ENCODE measurements around the gene SBF2. TPM values are rescaled to one million over a fixed set of nuclear protein-coding genes. Genes with fewer than 3 reads are reported as not detected.

SBF2 gene
- total and polyA plus RNA-seq, 2 of the 13 experiments (the other 11 are each of a cell fraction or from before 2014, with no cell fraction given): 24.0 to 45.8 TPM

DNA sequence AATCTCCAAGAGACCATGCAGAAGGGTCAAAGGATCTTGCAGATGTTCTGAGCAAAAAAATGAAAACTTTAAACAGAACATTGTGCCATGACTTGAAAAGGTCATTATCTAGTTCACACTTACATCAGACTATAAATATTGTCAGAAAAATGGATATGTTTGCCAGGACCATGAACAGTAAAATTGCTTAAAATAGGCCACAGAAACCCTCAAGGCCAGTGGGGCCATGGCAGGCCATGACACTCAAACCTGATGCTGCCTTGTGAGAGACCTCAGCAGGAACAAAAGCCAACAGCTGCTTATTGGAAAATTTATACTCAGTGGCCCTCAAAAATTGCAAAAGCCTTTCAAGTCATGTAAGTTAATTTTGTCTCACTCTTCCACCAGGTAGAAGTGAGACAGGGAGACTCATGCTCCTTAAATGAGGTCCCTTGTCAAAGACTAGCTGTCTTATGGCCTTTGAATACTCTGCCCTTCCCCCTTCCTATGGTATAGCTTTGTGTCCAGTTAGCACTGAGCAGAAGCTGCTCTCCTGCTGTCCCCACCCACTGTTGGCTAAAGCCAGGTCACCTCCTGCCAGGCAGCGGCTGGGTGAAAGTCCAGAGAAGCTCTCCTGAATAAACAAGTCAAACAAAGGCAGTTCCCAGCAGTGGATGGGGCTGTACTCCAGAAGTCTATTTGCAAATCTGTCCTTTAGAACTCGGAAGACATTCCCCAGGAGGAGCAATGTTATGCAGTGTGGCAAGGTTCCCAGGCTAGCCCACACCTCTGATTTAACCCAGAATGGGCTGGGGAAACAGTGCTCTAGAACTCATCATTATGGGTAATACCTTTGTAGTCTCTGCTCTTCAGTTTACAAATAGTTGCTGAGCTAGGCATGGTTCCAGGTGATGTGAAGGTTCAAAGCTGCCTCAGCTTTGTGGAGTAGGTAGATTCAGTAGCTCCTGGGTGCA is 32.3 kb upstream of the SBF2 start (continued):
- TF ChIP-seq, protein P1, sequence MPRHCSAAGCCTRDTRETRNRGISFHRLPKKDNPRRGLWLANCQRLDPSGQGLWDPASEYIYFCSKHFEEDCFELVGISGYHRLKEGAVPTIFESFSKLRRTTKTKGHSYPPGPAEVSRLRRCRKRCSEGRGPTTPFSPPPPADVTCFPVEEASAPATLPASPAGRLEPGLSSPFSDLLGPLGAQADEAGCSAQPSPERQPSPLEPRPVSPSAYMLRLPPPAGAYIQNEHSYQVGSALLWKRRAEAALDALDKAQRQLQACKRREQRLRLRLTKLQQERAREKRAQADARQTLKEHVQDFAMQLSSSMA (CRISPR knock-in tag; IDR thresholded peaks at IDR 0.05): no peak
- TF ChIP-seq ZFAT (CRISPR knock-in tag; conservative IDR thresholded peaks at IDR 0.05): no peak
- TF ChIP-seq, protein P2, sequence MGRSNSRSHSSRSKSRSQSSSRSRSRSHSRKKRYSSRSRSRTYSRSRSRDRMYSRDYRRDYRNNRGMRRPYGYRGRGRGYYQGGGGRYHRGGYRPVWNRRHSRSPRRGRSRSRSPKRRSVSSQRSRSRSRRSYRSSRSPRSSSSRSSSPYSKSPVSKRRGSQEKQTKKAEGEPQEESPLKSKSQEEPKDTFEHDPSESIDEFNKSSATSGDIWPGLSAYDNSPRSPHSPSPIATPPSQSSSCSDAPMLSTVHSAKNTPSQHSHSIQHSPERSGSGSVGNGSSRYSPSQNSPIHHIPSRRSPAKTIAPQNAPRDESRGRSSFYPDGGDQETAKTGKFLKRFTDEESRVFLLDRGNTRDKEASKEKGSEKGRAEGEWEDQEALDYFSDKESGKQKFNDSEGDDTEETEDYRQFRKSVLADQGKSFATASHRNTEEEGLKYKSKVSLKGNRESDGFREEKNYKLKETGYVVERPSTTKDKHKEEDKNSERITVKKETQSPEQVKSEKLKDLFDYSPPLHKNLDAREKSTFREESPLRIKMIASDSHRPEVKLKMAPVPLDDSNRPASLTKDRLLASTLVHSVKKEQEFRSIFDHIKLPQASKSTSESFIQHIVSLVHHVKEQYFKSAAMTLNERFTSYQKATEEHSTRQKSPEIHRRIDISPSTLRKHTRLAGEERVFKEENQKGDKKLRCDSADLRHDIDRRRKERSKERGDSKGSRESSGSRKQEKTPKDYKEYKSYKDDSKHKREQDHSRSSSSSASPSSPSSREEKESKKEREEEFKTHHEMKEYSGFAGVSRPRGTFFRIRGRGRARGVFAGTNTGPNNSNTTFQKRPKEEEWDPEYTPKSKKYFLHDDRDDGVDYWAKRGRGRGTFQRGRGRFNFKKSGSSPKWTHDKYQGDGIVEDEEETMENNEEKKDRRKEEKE (IDR thresholded peaks at IDR 0.05): no peak
- TF ChIP-seq, protein P3, sequence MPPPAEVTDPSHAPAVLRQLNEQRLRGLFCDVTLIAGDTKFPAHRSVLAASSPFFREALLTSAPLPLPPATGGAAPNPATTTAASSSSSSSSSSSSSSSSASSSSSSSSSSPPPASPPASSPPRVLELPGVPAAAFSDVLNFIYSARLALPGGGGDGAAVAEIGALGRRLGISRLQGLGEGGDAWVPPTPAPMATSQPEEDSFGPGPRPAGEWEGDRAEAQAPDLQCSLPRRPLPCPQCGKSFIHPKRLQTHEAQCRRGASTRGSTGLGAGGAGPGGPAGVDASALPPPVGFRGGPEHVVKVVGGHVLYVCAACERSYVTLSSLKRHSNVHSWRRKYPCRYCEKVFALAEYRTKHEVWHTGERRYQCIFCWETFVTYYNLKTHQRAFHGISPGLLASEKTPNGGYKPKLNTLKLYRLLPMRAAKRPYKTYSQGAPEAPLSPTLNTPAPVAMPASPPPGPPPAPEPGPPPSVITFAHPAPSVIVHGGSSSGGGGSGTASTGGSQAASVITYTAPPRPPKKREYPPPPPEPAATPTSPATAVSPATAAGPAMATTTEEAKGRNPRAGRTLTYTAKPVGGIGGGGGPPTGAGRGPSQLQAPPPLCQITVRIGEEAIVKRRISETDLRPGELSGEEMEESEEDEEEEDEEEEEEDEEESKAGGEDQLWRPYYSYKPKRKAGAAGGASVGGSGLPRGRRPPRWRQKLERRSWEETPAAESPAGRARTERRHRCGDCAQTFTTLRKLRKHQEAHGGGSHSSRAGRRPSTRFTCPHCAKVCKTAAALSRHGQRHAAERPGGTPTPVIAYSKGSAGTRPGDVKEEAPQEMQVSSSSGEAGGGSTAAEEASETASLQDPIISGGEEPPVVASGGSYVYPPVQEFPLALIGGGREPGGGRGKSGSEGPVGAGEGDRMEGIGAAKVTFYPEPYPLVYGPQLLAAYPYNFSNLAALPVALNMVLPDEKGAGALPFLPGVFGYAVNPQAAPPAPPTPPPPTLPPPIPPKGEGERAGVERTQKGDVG (CRISPR knock-in tag; IDR thresholded peaks at IDR 0.05; ENCODE audit: borderline replicate concordance): peak; percentile 75; the same call in 1 of the 2 replicates
- TF ChIP-seq, protein P4, sequence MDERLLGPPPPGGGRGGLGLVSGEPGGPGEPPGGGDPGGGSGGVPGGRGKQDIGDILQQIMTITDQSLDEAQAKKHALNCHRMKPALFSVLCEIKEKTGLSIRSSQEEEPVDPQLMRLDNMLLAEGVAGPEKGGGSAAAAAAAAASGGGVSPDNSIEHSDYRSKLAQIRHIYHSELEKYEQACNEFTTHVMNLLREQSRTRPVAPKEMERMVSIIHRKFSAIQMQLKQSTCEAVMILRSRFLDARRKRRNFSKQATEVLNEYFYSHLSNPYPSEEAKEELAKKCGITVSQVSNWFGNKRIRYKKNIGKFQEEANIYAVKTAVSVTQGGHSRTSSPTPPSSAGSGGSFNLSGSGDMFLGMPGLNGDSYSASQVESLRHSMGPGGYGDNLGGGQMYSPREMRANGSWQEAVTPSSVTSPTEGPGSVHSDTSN (CRISPR knock-in tag; IDR thresholded peaks at IDR 0.05): no peak
- no peak for TF ChIP-seq IKZF4 (CRISPR knock-in tag; IDR thresholded peaks at IDR 0.05; ENCODE audit: borderline replicate concordance, low read depth, not compliant biosample characterization)
- TF ChIP-seq NFKBIZ (CRISPR knock-in tag; IDR thresholded peaks at IDR 0.05): peak; percentile 87
- TF ChIP-seq PHF8 (CRISPR knock-in tag; IDR thresholded peaks at IDR 0.05): peak; percentile 27; the same call in 1 of the 2 replicates
- peak; percentile 24; the same call in 1 of the 2 replicates for TF ChIP-seq TGIF2 (CRISPR knock-in tag; IDR thresholded peaks at IDR 0.05)
- TF ChIP-seq ZNF570 (CRISPR knock-in tag; IDR thresholded peaks at IDR 0.05; ENCODE audit: borderline replicate concordance): no peak
- no peak for TF ChIP-seq AGO1 (IDR thresholded peaks at IDR 0.05; ENCODE audit: low read depth, low read length, poor library complexity, severe bottlenecking)
- peak; percentile 60; the same call in 1 of the 2 replicates for TF ChIP-seq ZNF12 (CRISPR knock-in tag; IDR thresholded peaks at IDR 0.05)
- TF ChIP-seq, protein P5, sequence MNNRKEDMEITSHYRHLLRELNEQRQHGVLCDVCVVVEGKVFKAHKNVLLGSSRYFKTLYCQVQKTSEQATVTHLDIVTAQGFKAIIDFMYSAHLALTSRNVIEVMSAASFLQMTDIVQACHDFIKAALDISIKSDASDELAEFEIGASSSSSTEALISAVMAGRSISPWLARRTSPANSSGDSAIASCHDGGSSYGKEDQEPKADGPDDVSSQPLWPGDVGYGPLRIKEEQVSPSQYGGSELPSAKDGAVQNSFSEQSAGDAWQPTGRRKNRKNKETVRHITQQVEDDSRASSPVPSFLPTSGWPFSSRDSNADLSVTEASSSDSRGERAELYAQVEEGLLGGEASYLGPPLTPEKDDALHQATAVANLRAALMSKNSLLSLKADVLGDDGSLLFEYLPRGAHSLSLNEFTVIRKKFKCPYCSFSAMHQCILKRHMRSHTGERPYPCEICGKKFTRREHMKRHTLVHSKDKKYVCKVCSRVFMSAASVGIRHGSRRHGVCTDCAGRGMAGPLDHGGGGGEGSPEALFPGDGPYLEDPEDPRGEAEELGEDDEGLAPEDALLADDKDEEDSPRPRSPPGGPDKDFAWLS (CRISPR knock-in tag; IDR thresholded peaks at IDR 0.05; ENCODE audit: borderline replicate concordance): no peak
- no peak for TF ChIP-seq RFX5 (IDR thresholded peaks at IDR 0.05; ENCODE audit: low read depth, low read length)
